Astrocyte of the spinal cord (primary cell): ENCODE data around the gene CLDN3.
"Not testable (repeated sequence)": the region's sequence is repeated elsewhere in the genome, so short reads cannot be mapped to it uniquely, and the experiment has no call there.

Experiments
- DNase-seq: peaks from one replicate; pipeline ENCODE4 v3.0.0; 2011; ENCODE audit warnings: low read depth, low spot score
- H3K4me3 ChIP-seq: 2 replicates; pipeline ENCODE4 v1.5.1; 2011; ENCODE audit warnings: low read depth, mild to moderate bottlenecking, low read length, moderate library complexity
- in situ Hi-C: cut with HindIII; loops from 2 replicates; pipeline ENCODE4 v1.10.0; 2017; ENCODE audit warnings: low sequenced_read_pairs
- TF ChIP-seq, protein P1 (sequence below): IDR thresholded peaks from 2 replicates; pipeline ENCODE4 v1.5.1; 2012; ENCODE audit warnings: low read depth, mild to moderate bottlenecking, low read length, inconsistent platforms

CLDN3 gene

GRCh38 chr7:73728551-73728950 lies 41.5 kb downstream of the CLDN3 start:
- H3K4me3 ChIP-seq: no peak overlapping the region
- DNase-seq: no peak
- in situ Hi-C loops: no loop called here
- TF ChIP-seq, protein P1, sequence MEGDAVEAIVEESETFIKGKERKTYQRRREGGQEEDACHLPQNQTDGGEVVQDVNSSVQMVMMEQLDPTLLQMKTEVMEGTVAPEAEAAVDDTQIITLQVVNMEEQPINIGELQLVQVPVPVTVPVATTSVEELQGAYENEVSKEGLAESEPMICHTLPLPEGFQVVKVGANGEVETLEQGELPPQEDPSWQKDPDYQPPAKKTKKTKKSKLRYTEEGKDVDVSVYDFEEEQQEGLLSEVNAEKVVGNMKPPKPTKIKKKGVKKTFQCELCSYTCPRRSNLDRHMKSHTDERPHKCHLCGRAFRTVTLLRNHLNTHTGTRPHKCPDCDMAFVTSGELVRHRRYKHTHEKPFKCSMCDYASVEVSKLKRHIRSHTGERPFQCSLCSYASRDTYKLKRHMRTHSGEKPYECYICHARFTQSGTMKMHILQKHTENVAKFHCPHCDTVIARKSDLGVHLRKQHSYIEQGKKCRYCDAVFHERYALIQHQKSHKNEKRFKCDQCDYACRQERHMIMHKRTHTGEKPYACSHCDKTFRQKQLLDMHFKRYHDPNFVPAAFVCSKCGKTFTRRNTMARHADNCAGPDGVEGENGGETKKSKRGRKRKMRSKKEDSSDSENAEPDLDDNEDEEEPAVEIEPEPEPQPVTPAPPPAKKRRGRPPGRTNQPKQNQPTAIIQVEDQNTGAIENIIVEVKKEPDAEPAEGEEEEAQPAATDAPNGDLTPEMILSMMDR: no peak

- no peak overlapping the region for H3K4me3 ChIP-seq
- no peak for DNase-seq
- TF ChIP-seq, protein P1: no peak
- in situ Hi-C loops: no loop called here
Observed at GRCh38 chr7:73727952-73728351, 42.1 kb downstream of the CLDN3 start.

GRCh38 chr7:73726083-73726466 lies 44.0 kb downstream of the CLDN3 start:
- H3K4me3 ChIP-seq: no peak overlapping the region
- TF ChIP-seq, protein P1: no peak
- DNase-seq: no peak
- in situ Hi-C loops: no loop called here

GRCh38 chr7:73723813-73724212 lies 46.3 kb downstream of the CLDN3 start:
- TF ChIP-seq, protein P1: no peak

DNA sequence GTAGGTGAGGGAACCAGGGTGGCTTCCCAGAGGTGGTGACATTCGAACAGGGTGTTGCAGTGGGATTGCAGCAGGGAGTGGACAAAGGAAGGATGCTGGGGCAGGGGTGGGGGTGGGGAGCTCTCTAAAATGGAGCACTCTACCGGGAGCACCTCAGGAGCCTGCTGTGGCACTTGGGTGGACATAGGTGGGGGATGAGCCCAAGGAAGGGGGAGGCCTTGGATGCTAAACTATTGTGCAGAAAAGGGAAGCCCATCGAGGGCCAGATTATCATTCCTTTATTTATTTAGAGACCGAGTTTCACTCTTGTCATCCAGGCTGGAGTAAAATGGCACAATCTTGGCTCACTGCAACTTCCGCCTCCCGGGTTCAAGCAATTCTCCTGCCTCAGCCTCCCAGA lies 47.3 kb downstream of the CLDN3 start:
- in situ Hi-C loops: no loop called here
- DNase-seq: no peak
- H3K4me3 ChIP-seq: no peak overlapping the region
- TF ChIP-seq, protein P1: no peak

More at GRCh38 chr7:73723813-73724212, 46.3 kb downstream of the CLDN3 start:
- in situ Hi-C loops: no loop called here
- no peak for DNase-seq
- H3K4me3 ChIP-seq: no peak overlapping the region

DNA sequence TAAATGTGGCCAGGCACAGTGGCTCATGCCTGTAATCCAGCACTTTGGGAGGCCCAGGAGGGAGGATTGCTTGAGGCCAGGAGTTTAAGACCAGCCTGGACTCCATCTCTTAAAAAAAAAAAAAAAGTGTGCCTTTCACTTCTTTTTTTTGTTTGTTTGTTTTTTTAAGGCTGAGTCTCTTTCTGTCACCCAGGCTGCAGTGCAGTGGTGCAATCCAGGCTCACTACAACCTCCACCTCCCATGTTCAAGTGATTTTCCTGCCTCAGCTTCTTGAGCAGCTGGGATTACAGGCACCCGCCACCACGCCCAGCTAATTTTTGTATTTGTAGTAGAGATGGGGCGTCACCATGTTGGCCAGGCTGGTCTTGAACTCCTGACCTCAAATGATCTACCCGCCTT lies 47.9 kb downstream of the CLDN3 start:
- in situ Hi-C loops, DNase-seq: not testable (repeated sequence)

DNA sequence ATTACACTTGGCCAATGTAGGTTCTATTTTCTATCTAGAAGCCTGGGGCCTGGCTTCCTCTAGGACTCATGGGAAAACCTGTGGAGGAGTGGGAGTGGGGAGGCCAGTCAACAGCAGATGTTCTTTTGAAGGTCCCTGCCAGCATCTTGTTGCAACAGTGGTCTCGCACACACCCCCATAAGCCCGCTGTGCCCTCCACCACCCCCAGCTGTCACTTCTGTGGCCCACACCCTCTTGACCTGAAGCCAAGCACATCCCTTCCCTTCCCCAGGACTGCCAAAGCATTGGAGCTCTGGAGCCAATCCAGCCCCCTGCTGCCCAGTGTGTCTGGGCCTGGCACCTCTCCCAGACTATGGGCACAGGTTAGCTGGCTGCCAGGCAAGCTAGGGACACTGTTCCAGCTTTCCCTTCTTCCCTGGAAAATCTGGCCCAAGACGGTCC lies 48.7 kb downstream of the CLDN3 start:
- no peak for DNase-seq
- TF ChIP-seq, protein P1: no peak
- H3K4me3 ChIP-seq: no peak overlapping the region
- in situ Hi-C loops: no loop called here

More for the DNA sequence above, 47.9 kb downstream of the CLDN3 start:
- not testable (repeated sequence) for H3K4me3 ChIP-seq

- in situ Hi-C loops, H3K4me3 ChIP-seq, DNase-seq: not testable (repeated sequence)
Observed at GRCh38 chr7:73720443-73720842, 49.6 kb downstream of the CLDN3 start.
